Measurements from ENCODE around the gene CLEC11A. TPM values are rescaled to one million over a fixed set of nuclear protein-coding genes. Genes with fewer than 3 reads are reported as not detected.
A peak's percentile ranks its signal among the peaks of the same experiment; 100 is the strongest.
"Not testable (repeated sequence)": the region's sequence is repeated elsewhere in the genome, so short reads cannot be mapped to it uniquely, and the experiment has no call there.

The CLEC11A gene
- total RNA-seq, 1 donor: 64.4 TPM

- DNase-seq (ENCODE audit: low read depth in 2 of 3, low spot score in 2 of 3): no peak
Observed at GRCh38 chr19:50753879-50754278, 30.7 kb downstream of the CLEC11A start.

- not testable (repeated sequence) for DNase-seq (ENCODE audit: low read depth in 2 of 3, low spot score in 2 of 3)
Observed at GRCh38 chr19:50756244-50756643, 33.1 kb downstream of the CLEC11A start.

- DNase-seq (ENCODE audit: low read depth in 2 of 3, low spot score in 2 of 3): not testable (repeated sequence)
Observed at GRCh38 chr19:50757624-50758023, 34.5 kb downstream of the CLEC11A start.

GRCh38 chr19:50759076-50759475, 35.9 kb downstream of the CLEC11A start:
- not testable (repeated sequence) for DNase-seq (ENCODE audit: low read depth in 2 of 3, low spot score in 2 of 3)

- peak in 2 of 3 donors; percentile 17 to 45 for DNase-seq (ENCODE audit: low read depth in 2 of 3, low spot score in 2 of 3)
Observed at GRCh38 chr19:50759886-50760285, 36.7 kb downstream of the CLEC11A start.

- not testable (repeated sequence) for DNase-seq (ENCODE audit: low read depth in 2 of 3, low spot score in 2 of 3)
Observed at GRCh38 chr19:50761501-50761900, 38.3 kb downstream of the CLEC11A start.

GRCh38 chr19:50763521-50763920, 40.4 kb downstream of the CLEC11A start:
- not testable (repeated sequence) for DNase-seq (ENCODE audit: low read depth in 2 of 3, low spot score in 2 of 3)

GRCh38 chr19:50764409-50764808, 41.2 kb downstream of the CLEC11A start:
- no peak for DNase-seq (ENCODE audit: low read depth in 2 of 3, low spot score in 2 of 3)

- DNase-seq (ENCODE audit: low read depth in 2 of 3, low spot score in 2 of 3): not testable (repeated sequence)
Observed at GRCh38 chr19:50766746-50767145, 43.6 kb downstream of the CLEC11A start.

GRCh38 chr19:50767263-50767662, 44.1 kb downstream of the CLEC11A start:
- not testable (repeated sequence) for DNase-seq (ENCODE audit: low read depth in 2 of 3, low spot score in 2 of 3)

- peak in 2 of 3 donors; percentile 31 to 50 for DNase-seq (ENCODE audit: low read depth in 2 of 3, low spot score in 2 of 3)
Observed at GRCh38 chr19:50768277-50768676, 45.1 kb downstream of the CLEC11A start.

GRCh38 chr19:50770164-50770563, 47.0 kb downstream of the CLEC11A start, which contains the start of gene GPR32:
TSS of gene GPR32 (plus strand) at chr19:50770464. CDS start at chr19:50770601, 137 bp downstream.
- DNase-seq (ENCODE audit: low read depth in 2 of 3, low spot score in 2 of 3): not testable (repeated sequence)

GRCh38 chr19:50770888-50771287, 47.7 kb downstream of the CLEC11A start:
- no peak for DNase-seq (ENCODE audit: low read depth in 2 of 3, low spot score in 2 of 3)

GRCh38 chr19:50772476-50772875, 49.3 kb downstream of the CLEC11A start:
- DNase-seq (ENCODE audit: low read depth in 2 of 3, low spot score in 2 of 3): peak in 1 of 3 donors; percentile 20

GRCh38 chr19:50772912-50773311, 49.7 kb downstream of the CLEC11A start:
- DNase-seq (ENCODE audit: low read depth in 2 of 3, low spot score in 2 of 3): not testable (repeated sequence)

- not testable (repeated sequence) for DNase-seq (ENCODE audit: low read depth in 2 of 3, low spot score in 2 of 3)
Observed at GRCh38 chr19:50773454-50773853, 50.3 kb downstream of the CLEC11A start.

Other genes with a start within 250 kb of the CLEC11A start
- 80.0 TPM for gene EMC10, start 246.9 kb upstream of the CLEC11A start, total RNA-seq
- gene GARIN5A, start 246.5 kb upstream of the CLEC11A start, total RNA-seq: 1.1 TPM
- gene JOSD2, start 212.2 kb upstream of the CLEC11A start, total RNA-seq: 11.8 TPM
- gene ASPDH, start 209.5 kb upstream of the CLEC11A start, total RNA-seq: not detected
- under 0.01 TPM for gene LRRC4B, start 154.9 kb upstream of the CLEC11A start, total RNA-seq
- 0.81 TPM for gene SYT3, start 83.5 kb upstream of the CLEC11A start, total RNA-seq
- 1.6 TPM for gene C19orf81, start 73.9 kb upstream of the CLEC11A start, total RNA-seq
- gene SHANK1, start 3.6 kb upstream of the CLEC11A start, total RNA-seq: 6.2 TPM
- 0.27 TPM for gene GPR32, start 47.1 kb downstream of the CLEC11A start, total RNA-seq
- gene ACP4, start 67.1 kb downstream of the CLEC11A start, total RNA-seq: not detected
- gene KLK1, start 100.4 kb downstream of the CLEC11A start, total RNA-seq: not detected
- not detected for gene KLK15, start 110.2 kb downstream of the CLEC11A start, total RNA-seq
- gene KLK3, start 131.6 kb downstream of the CLEC11A start, total RNA-seq: under 0.01 TPM
- not detected for gene KLK2, start 150.1 kb downstream of the CLEC11A start, total RNA-seq
- gene KLK4, start 188.0 kb downstream of the CLEC11A start, total RNA-seq: not detected
- not detected for gene KLK5, start 229.7 kb downstream of the CLEC11A start, total RNA-seq
- gene KLK6, start 246.2 kb downstream of the CLEC11A start, total RNA-seq: not detected